Measurements from ENCODE around the gene FAM3C.
"Not testable (repeated sequence)": the region's sequence is repeated elsewhere in the genome, so short reads cannot be mapped to it uniquely, and the experiment has no call there.

Gene FAM3C

DNA sequence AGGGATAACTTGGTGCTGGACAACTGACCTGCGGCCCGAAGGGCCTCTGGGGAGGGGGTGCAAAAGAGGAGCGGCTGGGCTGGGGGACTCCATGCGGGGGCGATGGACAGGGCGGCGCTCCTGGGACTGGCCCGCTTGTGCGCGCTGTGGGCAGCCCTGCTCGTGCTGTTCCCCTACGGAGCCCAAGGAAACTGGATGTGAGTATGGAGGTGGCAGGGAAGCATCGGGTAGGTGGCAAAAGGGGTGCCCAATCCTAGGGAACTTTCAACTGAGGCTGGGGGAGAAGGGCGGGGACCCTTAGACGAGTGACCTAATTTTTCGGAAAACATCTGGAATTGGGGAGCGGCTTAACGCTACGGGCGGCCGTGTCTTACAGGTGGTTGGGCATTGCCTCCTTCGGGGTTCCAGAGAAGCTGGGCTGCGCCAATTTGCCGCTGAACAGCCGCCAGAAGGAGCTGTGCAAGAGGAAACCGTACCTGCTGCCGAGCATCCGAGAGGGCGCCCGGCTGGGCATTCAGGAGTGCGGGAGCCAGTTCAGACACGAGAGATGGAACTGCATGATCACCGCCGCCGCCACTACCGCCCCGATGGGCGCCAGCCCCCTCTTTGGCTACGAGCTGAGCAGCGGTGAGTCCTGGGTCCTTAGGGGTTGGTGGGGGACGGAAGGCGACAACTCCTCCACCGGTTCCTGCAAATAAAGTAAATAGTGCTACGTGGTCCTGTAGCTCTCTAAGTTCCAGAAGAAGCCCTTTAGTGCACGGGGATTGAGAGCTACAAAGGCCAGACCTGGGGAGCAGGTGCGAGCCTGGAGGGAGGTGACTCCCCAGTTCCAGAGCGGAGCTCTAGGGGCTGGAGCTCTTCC is 66.7 kb downstream of the FAM3C start:
- Histone ChIP-seq H3K27ac (peak overlapping the region in 10 of 11 experiments; percentile 23 to 82 (median 78); a peak in 20 of 22 replicates), H3K4me2 (peak overlapping the region; percentile 69 to 98 (median 86)), H3K9ac (peak overlapping the region; percentile 68 to 83 (median 81)), H3K9me3 (replicated peaks in 1 of 11) (no peaks in the 10 kb centered on the region), H4K20me1 (peaks cover 0 to 85% (median 27%) of the 10 kb centered on the region in 11 experiments; a peak in 17 of 22 replicates), H3K4me1 (peaks cover 20 to 49% (median 37%) of the 10 kb centered on the region in 10 experiments), H3K4me3 (peak overlapping the region; percentile 66 to 80 (median 71)), H3K36me3 (peaks cover 0 to 45% (median 7%) of the 10 kb centered on the region in 11 experiments; a peak in 11 of 22 replicates), H3K27me3 (peaks cover 62 to 83% (median 70%) of the 10 kb centered on the region in 11 experiments)
- TF ChIP-seq Cebpa-rat (IDR thresholded peaks at IDR 0.05), result no peak

DNA sequence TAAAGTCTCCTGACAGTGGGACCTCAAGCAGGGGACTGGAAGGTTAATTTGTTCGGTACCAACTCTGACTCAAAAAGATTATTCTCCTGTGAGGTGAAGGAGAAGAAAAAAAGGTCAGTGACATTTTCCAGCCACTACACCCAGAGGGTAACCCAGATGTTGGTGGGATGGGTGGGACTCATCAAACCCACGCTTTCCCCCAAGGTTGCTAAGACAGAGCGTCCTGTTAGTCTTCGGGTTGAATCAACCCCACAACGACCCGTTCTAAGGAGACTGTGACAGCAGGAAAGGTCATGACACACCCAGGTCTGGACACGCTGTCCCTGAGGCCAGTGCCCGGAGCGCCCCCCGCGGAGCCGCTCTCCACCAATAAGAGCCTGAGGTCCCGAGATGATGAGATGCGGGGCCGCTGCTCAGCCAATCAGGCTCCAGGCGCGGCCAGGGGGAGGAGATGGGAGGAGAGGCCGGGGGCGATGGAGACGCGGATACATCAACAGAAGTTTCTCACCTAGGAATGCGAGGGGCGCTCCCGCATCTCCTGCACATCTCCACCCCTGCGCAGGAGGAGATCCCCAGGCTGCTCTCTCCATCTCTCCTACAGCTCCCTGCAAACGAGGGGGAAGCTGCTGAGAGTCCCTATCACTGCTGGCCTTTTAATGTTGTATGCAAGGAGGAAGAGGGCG is 67.5 kb downstream of the FAM3C start, which contains the start of gene WNT16:
WNT16 (plus strand) TSS at position 493 of the 683 bp plus-strand sequence. CDS start 293 bp downstream, outside the sequence.
- Histone ChIP-seq H3K4me1 (peaks cover 24 to 57% (median 44%) of the 10 kb centered on the region in 10 experiments), H3K27me3 (peaks cover 57 to 77% (median 67%) of the 10 kb centered on the region in 11 experiments), H3K36me3 (peaks cover 0 to 48% (median 7%) of the 10 kb centered on the region in 11 experiments; a peak in 10 of 22 replicates), H3K27ac (peak within 1 kb of the TSS in 10 of 11 experiments; percentile 23 to 82 (median 78); a peak in 20 of 22 replicates), H3K9me3 (replicated peaks in 1 of 11) (no peaks in the 10 kb centered on the region), H3K9ac (peak within 1 kb of the TSS; percentile 68 to 83 (median 81)), H3K4me3 (peak within 1 kb of the TSS; percentile 66 to 80 (median 71)), H3K4me2 (peak within 1 kb of the TSS; percentile 69 to 98 (median 86)), H4K20me1 (peaks cover 0 to 88% (median 27%) of the 10 kb centered on the region in 11 experiments; a peak in 17 of 22 replicates)
- TF ChIP-seq Cebpa-rat (IDR thresholded peaks at IDR 0.05), result no peak

GRCh38 chr7:121327671-121328070 is 68.4 kb downstream of the FAM3C start:
- Histone ChIP-seq H3K27ac (peak overlapping the region in 7 of 11 experiments; percentile 0 to 82 (median 75); a peak in 5 of 22 replicates), H3K4me3 (peak overlapping the region in 8 of 10 experiments; percentile 68 to 80 (median 72); a peak in 13 of 20 replicates), H3K36me3 (peaks cover 0 to 58% (median 7%) of the 10 kb centered on the region in 11 experiments; a peak in 10 of 22 replicates), H3K4me2 (peak overlapping the region; percentile 69 to 98 (median 86)), H3K9ac (peak overlapping the region in 6 of 11 experiments; percentile 13 to 83 (median 80); a peak in 6 of 22 replicates), H4K20me1 (peaks cover 0 to 98% (median 27%) of the 10 kb centered on the region in 11 experiments; a peak in 17 of 22 replicates), H3K27me3 (peaks cover 57 to 76% (median 67%) of the 10 kb centered on the region in 11 experiments), H3K4me1 (peaks cover 26 to 66% (median 52%) of the 10 kb centered on the region in 10 experiments), H3K9me3 (replicated peaks in 1 of 11) (no peaks in the 10 kb centered on the region)
- TF ChIP-seq Cebpa-rat (IDR thresholded peaks at IDR 0.05), result no peak

DNA sequence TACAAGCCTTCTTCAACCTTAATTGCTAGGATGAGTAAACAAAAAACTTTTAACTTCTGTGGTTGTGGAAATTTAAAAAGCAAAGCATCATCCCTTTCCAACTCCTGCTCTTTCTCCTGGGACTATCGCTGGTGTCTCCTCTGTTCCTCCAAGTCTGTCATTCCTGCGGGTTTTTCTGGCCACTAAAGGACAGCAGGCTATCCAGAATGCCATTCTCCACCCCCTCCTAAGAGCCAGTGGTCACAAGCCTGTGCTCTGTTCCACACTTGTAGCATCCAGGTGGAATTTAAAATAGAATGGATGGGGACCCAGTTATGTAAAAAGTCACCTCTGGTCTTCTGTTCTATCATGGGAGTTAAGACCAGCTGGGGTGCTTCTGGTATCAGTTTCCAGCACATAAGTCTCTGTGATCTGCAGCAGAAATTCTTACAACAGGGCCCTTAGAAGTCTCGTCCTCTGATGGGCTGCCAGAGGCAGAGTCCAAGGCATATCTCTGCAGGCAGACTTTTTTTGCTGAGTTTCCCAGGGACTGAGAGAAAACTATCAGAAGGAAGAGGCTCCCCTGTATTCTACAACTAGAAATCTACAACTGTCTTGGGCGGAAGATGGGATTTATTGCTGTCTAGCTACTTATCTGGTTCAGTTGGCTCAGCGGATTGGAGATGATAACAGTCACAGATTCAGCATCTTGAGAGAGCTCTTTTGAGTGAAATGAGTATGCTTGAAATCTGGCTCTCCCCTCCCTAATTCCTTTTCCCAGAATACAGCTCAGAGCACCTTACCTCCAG is 72.4 kb downstream of the FAM3C start:
- H4K20me1 ChIP-seq, result peaks cover 0 to 78% (median 8%) of the 10 kb centered on the region in 11 experiments; a peak in 14 of 22 replicates
- H3K4me2 ChIP-seq, result peak overlapping the region; percentile 1 to 88 (median 66); a peak in 20 of 22 replicates
- H3K27ac ChIP-seq, result peak overlapping the region in 9 of 11 experiments; percentile 2 to 27 (median 24); a peak in 9 of 22 replicates
- no peak for TF ChIP-seq Cebpa-rat (IDR thresholded peaks at IDR 0.05)
- H3K9me3 ChIP-seq (replicated peaks in 1 of 11), result no peaks in the 10 kb centered on the region
- peaks cover 0 to 67% (median 0%) of the 10 kb centered on the region in 11 experiments; a peak in 7 of 22 replicates for H3K36me3 ChIP-seq
- peaks cover 19 to 37% (median 29%) of the 10 kb centered on the region in 11 experiments for H3K27me3 ChIP-seq
- H3K4me1 ChIP-seq, result peaks cover 14 to 67% (median 54%) of the 10 kb centered on the region in 10 experiments; a peak in 19 of 20 replicates
- H3K4me3 ChIP-seq, result peak overlapping the region in 3 of 10 experiments; percentile 4 to 86 (median 81); a peak in 5 of 20 replicates
- peak overlapping the region in 5 of 11 experiments; percentile 1 to 93 (median 50); a peak in 7 of 22 replicates for H3K9ac ChIP-seq

GRCh38 chr7:121322460-121322859 is 73.6 kb downstream of the FAM3C start:
- Histone ChIP-seq H3K27ac (peak overlapping the region in 8 of 11 experiments; percentile 11 to 66 (median 36); a peak in 10 of 22 replicates), H3K4me1 (peaks cover 2 to 55% (median 42%) of the 10 kb centered on the region in 10 experiments; a peak in 18 of 20 replicates), H3K9me3 (replicated peaks in 1 of 11) (no peaks in the 10 kb centered on the region), H3K9ac (peak overlapping the region in 7 of 11 experiments; percentile 22 to 93 (median 71); a peak in 10 of 22 replicates), H3K4me2 (peak overlapping the region in 9 of 11 experiments; percentile 50 to 88 (median 75); a peak in 17 of 22 replicates), H4K20me1 (peaks cover 0 to 65% (median 0%) of the 10 kb centered on the region in 11 experiments; a peak in 8 of 22 replicates), H3K4me3 (peak overlapping the region in 3 of 10 experiments; percentile 77 to 86 (median 81); a peak in 7 of 20 replicates), H3K36me3 (peaks cover 0 to 77% (median 0%) of the 10 kb centered on the region in 11 experiments; a peak in 7 of 22 replicates), H3K27me3 (peaks cover 6 to 24% (median 16%) of the 10 kb centered on the region in 11 experiments)
- TF ChIP-seq Cebpa-rat (IDR thresholded peaks at IDR 0.05), result no peak

GRCh38 chr7:121315170-121315569 is 80.9 kb downstream of the FAM3C start:
- H3K27me3 ChIP-seq, H4K20me1 ChIP-seq: not testable (repeated sequence)
- peaks cover 30 to 44% (median 34%) of the 10 kb centered on the region in 10 experiments for H3K4me1 ChIP-seq
- H3K9me3 ChIP-seq (replicated peaks in 1 of 11), result peaks cover 1 to 11% (median 8%) of the 10 kb centered on the region in 11 experiments; a peak in 20 of 22 replicates
- H3K4me3 ChIP-seq, result peak overlapping the region; percentile 25 to 86 (median 76); a peak in 18 of 20 replicates
- H3K9ac ChIP-seq, result peak overlapping the region in 9 of 11 experiments; percentile 5 to 93 (median 91); a peak in 17 of 22 replicates
- peak overlapping the region; percentile 83 to 96 (median 89) for H3K4me2 ChIP-seq
- peak overlapping the region in 9 of 11 experiments; percentile 69 to 89 (median 87); a peak in 20 of 22 replicates for H3K27ac ChIP-seq
- H3K36me3 ChIP-seq, result peaks cover 0 to 25% (median 3%) of the 10 kb centered on the region in 11 experiments; a peak in 7 of 22 replicates

Measured in BLaER1 treated with 17β-estradiol and CSF1 and Interleukin-3, amounts not matched to agents 10 nM and 100 nM (cell line).